OCI-M1 (cell line): ENCODE data around the gene PSAP.

Experiments used
- DNase-seq: peaks from one replicate; lab custom pipeline; 2025; lab: John Stamatoyannopoulos, UW

Gene PSAP

DNA sequence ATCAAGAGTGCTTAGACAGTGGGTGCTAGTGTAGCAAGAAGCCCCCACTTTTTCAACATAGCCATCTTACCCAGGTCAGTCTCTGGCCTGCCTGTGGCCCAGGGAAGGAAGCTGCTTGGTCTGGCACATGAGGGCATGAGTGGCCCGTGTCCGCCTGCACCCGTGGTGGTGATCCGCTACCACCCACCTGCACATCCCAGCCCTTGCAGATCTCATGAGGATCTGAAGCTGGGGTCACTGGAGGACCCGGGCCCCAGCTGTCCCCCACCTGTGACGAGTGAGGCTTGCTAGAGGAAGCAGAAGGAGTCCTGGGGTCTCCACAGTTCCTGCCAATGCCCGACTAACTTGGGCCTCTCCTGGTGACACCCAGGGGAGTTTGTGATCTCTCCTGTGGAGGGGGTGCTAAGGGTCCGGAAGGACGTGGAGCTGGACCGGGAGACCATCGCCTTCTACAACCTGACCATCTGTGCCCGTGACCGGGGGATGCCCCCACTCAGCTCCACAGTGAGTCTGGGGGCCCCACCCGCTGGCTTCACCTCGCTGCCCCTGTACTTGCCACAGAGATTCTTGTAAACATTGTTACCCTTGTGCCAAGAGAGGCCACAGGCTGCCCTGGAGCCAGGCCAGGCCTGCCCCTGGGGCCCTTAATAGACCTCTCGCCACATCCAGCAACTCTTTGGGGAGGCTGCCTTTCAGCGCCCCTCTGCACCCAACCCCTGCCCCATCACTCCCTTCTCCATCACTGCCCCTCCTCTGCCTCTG, 67.0 kb downstream of the PSAP start:
- DNase-seq: no peak

DNA sequence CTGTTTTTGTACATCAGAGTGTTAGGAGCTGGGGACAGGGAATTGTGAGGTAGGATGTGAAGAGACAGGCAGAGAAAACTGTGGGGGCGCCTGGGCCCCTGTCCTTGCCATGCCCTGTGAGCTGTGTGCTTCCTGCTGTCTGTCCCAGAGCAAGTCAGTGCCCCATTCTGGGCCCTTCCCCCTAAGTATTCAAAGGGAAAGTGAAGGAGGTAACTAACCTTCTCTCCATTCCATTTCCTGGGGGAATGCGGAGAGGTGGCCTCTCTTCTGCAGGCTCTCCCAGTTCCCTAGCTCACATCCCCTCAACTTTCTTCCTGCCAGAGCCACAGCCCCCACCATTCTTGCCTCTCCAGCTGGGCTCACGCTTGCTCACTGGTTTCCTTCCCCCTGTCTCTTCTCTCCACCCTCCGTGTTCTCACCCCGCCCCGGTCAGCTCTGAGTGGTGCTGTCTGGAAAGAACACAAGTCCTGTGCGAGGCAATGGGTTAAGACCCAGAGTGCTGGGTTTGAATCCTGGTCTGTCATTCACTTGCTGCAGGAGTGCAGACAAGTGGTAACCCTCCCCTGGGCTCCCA, 68.0 kb downstream of the PSAP start:
- DNase-seq: no peak

DNA sequence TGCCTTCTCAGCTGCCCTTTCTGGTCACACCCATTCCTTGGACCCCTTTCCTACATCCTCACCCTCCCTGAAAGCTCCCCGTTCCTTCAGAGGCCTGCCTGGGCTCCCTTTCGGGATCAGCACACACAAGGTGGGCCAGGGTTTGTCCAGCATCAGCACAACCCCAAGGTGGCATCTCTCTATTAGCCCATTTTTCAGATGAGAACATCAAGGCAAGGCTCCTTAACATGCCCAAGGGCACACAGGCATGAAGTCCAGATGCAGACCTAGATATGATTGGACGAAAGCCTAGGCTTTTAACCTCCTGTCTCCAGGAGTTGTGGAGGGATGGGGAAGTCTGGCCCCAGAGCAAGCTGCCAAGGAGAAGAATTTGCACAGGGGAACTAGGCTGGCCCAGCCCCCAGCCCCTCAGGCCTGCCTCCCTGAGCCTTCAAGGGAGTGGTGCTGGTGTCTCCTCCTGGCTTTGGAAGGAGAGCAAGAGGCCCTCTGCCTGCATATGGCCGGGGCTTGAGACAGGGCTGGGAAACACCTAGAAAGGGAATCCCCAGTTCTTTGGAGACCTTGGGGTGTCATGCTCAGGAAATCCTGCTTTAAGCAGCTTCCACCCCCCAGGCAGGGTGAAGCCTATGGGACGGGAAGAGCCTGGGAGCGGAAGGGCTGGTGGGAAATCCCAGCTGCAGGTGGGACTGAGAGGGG, 68.7 kb downstream of the PSAP start:
- DNase-seq: no peak

DNA sequence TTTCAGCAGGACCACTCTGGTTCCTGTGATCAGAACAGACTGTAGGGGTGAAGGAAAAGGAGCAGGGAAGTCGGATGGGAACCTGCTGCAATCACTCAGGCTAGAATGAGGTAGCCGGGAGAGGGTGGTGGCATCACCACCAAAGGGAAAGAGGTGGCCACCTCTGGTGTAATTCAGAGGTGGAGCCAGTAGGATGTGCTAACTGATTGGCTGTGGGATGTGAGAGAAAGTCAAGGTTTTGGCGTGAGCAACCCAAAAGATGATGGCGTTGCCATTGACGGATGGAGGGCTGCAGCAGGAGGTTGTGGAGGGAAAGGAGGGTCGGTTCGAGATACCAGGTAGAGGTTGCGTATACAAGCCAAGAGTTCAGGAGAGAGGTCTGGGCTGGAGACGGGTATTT, 70.3 kb downstream of the PSAP start:
- DNase-seq: peak; percentile 36

DNA sequence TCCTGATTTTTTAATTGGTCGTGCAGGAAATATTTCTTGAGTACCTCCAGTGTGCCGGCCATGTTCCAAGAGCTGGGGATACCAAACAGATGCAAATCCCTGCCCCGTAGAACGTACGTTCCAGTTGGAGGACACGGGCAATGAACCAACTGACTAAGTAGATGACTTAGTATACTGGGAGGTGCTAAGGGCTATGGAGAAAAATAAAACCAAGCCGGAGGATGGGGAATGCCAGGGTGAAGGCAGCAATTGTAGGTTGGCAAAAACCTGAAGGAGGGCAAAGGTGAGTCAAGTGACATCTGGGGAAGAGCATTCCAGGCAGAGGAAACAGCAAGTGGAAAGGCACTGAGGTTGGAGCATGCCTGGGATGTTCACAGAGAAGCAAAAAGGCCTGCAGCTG, 70.9 kb downstream of the PSAP start:
- DNase-seq: no peak

DNA sequence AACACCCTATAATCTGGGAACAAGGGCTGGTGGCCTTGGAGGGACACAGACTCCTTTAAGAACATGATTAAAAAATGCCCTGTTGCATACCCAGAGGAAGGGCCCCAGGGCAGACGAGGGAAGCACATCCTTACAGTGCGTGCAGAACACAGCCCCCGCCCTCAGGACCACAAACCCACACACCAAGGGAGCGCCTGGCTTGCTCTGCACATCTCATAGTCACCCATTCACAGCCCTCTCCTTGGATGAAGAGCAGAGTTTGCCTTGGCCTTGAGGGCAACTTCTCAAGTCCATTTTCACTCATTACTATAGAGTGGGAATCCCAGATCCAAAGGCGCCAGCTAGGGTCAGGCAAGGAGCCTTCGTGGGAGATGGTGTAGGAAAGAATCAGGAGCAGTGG, 71.4 kb downstream of the PSAP start:
- no peak for DNase-seq

DNA sequence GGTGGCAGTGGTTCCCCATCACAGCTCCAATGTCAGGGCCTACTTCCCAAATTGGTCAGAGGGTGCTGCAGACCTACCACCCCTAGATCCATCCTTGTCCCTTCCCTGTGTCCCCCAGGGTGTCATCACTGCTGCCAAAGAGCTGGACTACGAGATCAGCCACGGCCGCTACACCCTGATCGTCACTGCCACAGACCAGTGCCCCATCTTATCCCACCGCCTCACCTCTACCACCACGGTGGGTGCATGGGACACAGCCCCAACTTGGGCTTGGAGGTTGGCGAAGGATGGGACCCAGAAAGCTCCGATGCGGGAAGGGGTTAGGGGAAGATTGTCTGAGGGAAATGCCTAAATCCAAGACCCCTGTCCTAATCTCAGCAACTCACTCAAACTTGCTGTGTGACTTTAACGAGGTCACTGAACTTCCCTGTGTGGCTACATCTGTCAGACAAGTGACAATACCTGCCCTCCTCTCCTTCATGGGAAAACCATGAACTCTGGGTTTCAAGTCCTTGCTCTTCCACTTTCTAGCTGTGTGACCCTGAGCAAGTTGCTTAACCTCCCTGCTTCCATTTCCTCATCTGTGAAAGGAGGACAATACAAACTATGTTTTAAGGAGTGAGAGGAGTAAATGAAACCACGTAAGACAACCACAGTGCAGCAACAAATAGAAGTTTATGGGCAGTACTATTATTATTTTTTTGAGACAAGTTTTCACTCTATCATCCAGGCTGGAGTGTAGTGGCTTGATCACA, 72.8 kb downstream of the PSAP start:
- DNase-seq: no peak

DNA sequence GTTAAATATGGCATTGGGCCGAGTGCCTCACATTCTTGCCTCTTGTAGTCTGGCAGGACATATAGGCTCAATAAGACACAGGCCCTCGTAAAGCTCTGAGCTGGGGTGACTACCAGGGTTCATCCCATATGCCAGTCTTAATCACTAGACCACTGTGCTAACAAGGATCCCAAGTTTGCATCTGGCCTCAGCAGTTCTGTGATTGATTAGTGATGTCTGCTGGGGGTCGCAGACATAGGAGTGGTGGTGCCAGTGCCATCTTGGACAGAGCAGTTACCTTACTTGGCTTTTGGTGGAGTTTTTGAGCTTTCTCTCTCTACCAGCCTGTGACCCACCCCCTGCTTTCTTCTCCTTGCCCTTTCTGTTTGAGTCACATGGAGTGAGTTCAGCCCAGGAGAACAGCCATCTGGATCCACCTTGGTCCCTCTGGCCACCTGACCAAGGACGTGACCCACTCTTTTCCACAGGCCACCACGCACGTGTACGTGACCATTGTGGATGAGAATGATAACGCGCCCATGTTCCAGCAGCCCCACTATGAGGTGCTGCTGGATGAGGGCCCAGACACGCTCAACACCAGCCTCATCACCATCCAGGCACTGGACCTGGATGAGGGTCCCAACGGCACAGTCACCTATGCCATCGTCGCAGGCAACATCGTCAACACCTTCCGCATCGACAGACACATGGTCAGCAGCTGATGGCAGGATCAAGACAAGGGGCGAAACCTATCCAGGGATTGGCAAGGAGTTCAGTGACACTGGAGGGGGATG, 73.7 kb downstream of the PSAP start:
- no peak for DNase-seq

DNA sequence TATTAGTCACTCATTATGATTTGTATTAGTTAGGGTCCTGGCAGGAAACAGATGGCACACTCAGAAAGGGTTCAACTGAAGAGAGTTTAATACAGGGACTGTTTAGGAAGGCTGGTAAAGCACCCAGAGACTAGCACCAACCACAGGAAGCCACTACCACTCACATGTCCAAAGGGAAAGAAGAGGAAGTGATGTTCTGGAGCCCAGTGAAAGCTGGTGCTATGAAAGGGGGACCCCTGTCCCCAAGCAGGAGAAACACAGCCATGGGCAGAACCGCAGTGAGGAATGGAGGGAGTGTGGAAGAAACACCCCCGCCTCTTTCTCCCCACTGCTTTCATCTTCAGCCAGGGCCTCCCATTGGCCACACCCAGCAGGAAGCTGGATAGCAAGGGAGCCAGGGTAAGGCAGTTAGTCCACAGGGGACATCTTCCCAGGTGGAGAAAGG, 74.5 kb downstream of the PSAP start:
- peak; percentile 42 for DNase-seq

DNA sequence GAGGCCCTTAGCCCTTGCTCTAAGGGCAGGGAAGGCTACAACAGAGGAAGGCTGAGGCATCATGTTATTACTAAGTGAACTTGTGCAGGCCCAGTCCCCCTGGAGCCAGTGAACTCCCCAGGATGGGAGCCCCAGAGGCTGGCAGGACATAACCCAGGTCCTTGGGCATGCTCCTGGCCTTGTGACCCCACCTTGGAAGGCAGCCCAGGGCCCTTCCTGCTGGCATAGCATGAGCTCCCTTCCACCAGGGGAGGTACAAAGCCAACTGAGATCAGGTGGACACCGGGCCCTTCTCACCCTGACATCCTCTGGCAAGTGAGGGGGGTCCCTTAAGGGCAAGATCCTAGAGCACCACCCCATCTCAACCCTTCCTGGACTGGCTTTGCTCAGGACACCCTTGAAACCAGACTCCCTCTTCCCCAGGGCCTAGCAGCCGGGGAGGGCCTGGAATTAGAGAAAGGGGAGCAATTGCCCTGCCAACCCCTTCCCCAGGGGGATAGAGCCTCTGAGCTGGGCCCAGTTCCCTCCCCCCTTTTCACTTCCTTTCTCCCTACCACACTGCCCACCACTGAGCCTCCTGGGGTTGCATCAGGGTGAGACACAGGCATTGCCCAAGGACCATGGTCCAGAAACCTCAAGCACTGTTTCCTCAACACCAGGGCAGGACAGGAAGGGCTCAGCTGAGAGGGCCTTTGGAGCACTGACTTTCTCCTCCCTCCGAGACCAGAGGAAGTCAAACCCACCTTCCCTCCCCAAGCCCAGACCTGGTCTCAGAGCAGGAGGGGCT, 75.9 kb downstream of the PSAP start:
- peak; percentile 22 for DNase-seq

DNA sequence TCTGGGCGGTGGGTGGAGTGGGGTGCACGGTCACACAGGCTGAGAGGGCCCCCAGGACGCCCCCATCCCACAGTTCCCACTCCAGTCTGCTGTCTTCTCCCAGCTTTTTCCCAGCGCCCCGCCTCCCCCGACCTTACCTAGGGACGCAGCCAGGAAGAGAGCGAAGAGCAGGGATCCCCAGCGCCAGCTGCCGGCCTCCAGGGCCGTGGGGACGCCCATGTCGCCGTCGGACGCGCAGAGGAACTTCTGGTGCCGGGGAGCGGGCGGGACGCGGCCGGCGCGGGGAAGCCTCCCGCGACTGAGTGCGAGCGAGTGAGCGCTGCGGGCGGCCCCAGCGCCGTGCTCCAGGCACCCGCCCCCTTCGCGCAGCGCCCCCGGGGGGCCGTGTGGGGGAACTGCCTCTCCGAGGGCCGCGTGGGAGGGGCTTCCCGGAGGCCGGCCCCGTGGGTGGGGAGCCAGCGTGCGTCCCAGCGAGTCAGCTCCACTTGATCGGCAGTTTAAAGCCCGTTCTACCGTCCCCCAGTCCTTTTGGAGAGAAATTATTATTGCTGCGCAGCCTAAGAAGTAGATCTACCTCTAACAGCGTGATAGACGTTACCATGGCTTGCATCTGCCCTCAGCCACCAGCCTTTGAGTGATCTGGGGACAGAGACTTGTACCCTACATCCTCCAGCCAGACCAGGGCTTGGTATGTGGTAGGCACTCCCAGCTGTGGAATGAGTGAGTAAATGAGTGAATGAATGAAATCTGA, 77.7 kb downstream of the PSAP start, which contains the start of gene VSIR:
TSS of gene VSIR (minus strand) at position 300 of the 751 bp plus-strand sequence. CDS start at position 219, 81 bp downstream.
- peak; percentile 95 for DNase-seq

DNA sequence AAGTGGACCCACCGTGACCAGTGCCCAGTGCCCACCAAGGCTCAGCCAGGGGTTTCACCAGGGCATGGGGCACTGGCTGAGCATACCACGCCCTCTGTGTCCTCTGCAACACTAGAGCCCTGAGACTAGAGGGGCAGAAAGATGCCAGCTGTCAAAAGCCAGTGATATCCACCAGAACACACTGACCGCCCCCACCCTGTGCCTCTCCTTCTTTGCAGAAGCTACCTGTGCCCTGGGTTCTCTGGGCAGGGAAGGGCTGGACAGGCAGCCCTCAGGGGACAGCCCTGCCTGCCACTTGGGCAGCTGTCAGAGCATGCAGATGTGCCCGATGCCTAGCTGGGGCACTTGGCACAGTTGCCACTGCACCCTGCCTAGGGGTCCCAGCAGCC, 78.2 kb downstream of the PSAP start:
- DNase-seq: no peak

DNA sequence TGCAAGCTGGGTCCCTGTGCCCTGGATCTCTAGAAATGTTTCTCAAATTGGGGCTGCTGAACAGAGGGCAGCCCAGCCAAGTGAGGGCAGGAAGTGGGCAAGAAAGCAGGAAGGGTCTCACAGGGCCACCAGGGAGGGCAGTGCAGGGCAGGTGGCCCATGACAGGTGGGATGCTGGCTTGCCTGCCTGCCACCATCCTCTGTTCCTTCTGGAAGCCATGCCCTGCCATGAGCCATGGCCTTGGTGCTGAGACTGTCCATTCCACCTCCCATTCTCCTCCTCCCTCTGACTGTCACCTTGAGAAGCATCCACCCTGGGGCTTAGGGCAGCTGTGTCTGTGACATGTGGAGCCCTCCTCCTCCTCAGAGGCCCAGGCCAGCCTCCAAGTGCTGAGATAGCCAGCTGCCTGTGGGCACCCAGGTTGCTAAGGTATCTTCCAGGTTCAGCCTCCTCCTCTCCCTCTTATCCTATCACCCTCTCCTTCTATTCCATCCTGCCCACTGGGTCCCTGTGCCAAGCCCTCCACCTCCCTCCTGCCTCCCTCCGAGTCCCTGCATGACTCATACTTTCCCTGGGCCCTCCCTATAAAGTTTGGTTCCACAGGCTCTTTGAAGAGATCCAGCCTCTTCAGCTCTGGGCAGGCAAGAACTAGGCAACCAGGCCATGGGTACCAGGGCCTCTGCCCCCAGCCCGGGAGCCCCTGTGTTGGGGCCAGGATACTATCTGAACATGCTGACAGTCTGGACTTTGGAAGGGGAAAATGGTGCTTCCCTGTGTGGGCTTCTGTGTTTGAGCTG, 79.0 kb downstream of the PSAP start:
- peak; percentile 65 for DNase-seq

DNA sequence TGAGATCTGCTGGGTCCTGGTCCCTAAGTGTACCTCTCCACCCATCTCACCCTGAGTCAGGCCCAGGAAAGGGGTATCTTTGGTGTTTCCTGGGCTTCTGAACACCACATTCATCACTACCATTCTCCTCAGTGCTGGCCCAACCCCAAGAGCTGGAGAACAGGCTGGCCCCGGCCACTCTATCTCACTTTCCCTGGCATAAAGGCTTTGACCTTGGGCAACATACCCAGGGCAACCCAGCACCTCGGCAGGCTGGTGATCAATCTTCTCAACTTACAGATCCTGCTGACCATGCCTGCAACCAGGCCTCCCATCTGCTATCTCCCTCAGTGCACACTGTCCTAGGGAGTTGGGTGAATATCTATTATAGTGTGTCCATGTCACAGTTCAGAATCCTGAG, 79.8 kb downstream of the PSAP start:
- no peak for DNase-seq

DNA sequence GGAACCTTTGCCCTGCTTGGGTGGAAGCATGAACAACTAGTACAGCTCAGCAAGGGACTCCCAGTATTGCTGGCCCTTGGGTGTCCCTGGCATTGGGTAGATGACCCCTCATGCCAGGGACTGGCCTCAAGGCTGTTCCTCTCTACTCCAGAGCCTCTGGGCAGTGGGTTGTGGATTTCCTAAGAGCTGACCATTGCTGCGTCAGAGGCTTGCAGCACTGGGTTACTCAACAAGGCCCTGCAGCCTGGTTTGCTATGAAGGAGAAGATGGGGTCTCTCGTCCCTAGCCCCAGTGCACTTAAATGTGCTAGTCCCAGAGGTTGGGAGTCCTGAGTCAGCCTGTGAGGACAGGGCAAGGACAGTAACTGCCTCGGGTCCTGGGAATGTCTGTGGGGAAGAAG, 80.3 kb downstream of the PSAP start:
- no peak for DNase-seq

DNA sequence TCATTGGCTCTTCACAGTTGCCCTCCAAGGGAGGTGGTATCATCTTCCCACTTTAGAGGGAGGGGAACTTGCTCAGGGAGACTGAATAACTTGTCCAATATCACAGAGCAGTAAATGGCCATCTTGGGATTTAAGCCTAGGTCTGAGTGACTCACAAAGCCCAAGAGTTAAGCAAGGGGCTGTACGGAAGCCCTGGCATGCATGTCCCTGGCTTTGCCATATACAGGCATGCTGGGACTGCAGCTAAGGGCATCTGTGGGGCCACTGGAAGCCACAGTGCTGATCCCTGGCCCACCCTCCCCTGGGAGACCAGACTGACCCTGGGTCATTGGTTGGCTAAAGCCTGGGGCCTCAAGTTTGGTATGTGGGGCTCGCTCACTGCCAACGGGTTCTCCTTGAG, 80.8 kb downstream of the PSAP start:
- no peak for DNase-seq

DNA sequence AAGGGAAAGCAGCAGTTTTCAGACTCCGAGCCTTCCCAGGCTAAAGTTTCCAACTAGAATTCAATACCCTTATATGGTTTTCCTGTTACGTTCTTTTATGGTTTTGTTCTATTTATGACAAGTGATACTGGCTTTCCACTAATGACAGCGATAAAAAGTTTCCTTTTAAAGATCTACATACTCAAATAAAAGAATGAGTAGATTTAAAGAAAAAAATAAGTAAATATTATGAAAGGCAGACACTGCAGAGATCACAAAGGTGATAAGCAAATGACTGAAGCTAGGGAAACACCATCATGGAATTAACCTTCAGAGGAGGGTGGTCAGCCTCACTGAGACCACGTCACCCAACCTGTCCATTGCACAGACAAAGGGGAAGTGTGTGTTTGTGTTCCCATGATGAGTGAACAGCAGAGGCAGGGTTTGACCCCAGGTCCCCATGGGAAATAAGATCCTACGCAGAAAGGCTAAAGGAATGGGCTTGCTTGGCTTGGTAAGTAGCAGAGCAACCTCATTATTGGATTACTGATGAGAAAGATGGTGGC, 81.7 kb downstream of the PSAP start:
- DNase-seq: peak; percentile 90

DNA sequence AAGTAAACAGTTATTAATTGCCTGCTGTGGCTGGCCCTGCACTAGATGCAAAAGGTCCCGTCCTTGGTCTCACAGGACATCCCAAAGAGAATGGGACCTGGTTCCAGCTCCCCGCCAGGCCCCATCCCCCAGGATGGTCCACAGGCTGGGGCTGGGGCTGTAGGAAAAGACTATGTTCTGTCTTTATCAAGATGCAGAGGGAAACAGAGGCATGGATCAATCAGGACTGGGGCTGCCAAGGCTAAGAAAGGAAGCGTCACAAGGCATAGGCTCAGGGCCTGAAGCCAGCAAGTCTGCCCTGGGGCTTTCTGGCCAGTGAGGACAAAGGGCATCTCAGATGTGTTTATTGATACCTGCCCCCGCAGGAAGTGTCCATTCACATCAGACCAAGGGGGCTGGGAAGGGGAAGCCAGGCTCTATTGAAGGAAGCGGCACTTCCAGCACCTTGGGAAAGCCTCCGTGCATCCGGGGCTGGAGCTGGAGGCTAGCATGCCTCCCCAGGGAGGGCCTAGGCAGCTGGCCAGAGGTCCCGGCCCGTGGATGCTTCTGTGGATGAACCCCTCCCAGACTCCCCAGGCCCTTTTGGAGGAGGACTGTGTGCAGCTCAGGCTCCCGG, 83.5 kb downstream of the PSAP start:
- no peak for DNase-seq
